Measurements from ENCODE around the gene TTC12.
"Not testable (repeated sequence)": the region's sequence is repeated elsewhere in the genome, so short reads cannot be mapped to it uniquely, and the experiment has no call there.

GRCh38 chr11:113298496-113298895 is 15.9 kb upstream of the TTC12 start:
- TF ChIP-seq CTCF, POLR2A (IDR thresholded peaks at IDR 0.05): not testable (repeated sequence)

Data from body of pancreas (tissue), 4 donors.